A172 (cell line): ENCODE measurements around the gene CYP26C1. TPM values are rescaled to one million over a fixed set of nuclear protein-coding genes. Genes with fewer than 3 reads are reported as not detected.

Experiments
- DNase-seq: peaks from one replicate; pipeline ENCODE4 v3.0.0-alpha.2; 2015; ENCODE audit warnings: low spot score
- total RNA-seq: library from RNA; depleted of rRNA; stranded (reverse); fragments of >200 nt; shearing (Covaris generic); gene quantifications from 2 replicates; pipeline ENCODE4 v1.2.3, GENCODE V29; 2014; rRNA removed

The CYP26C1 gene
- total RNA-seq, 1 experiment from 2014 or later, result not detected

- no peak for DNase-seq
Measured at GRCh38 chr10:93110472-93111146, 50.0 kb downstream of the CYP26C1 start.

- DNase-seq, result no peak
Measured at GRCh38 chr10:93113042-93113441, 52.4 kb downstream of the CYP26C1 start.

- DNase-seq, result peak; percentile 47
Measured at GRCh38 chr10:93115661-93116383, 55.2 kb downstream of the CYP26C1 start.

Other genes starting within 250 kb of the CYP26C1 start
- gene EXOC6, start 212.3 kb upstream of the CYP26C1 start, total RNA-seq, result 15.7 and 17.6 TPM in 2 replicates
- gene CYP26A1, start 13.1 kb downstream of the CYP26C1 start, total RNA-seq, result 0.65 TPM in 1 of 2 replicates, not detected in the other